Measurements from ENCODE around the gene KRTAP4-8.
"Not testable (repeated sequence)": the region's sequence is repeated elsewhere in the genome, so short reads cannot be mapped to it uniquely, and the experiment has no call there.

KRTAP4-8 gene

DNA sequence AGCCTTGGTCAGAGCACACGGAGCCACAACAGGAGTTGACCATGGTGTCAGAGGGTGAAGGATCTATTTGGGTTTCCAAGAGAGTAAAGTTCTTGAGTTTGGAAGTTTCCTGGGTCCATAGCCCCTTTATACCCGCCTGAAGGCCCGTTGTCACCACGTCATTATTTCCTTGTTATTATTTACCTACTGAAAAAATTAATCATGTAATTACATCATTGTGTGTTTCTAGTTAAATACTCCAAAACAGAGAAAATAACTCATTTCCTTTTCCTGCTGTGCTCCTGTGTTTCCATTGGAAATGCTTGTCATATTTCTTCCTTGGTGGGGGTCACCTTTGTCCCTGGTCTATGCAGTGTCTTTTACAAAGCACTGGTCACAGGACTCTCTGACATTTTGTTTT lies at the start of gene KRTAP4-8:
Gene KRTAP4-8, minus strand, starts transcription at position 101 of the 400 bp plus-strand sequence. Its CDS starts 58 bp downstream, at position 43.
- no peak for DNase-seq

DNA sequence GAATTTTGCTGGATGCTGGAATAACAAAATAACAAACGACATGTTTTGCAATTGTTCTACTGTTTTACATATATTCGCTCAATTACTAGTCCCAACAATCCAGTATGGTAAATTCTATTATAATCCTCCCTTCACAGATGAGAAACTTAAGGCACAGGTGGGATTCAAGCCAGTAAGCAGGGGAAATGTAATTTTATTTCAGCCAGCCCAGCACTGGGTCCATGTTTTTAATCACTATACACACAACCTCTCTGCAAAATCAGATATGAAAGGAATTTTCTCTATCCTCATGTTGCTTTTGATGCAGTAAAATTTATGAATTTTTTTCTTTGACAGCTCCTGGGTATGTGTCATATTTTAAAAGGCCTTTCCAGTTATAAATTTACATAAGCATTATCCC lies 47.3 kb upstream of the KRTAP4-8 start:
- DNase-seq, result no peak

- no peak for DNase-seq
These were observed 46.9 kb upstream of the KRTAP4-8 start for GRCh38 chr17:41144846-41145245.

DNA sequence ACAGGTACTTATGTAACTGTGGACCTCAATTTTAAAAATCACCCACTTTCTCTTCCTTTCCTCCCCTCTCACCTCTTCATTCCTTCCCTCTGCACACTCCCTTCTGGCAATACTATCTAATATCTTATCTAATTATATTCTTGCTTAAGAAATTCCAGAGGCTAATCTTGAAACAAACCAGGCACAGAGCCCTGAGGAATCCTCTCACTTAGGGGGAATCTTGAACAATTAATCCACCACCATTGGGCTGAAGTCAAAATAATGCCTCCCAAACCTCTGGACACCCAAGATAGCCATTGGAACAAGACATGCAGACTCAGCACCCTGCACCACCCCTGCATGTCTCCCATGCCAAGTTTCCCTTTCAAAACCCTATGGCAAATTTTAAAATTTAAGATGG lies 43.4 kb upstream of the KRTAP4-8 start:
- no peak for DNase-seq

DNA sequence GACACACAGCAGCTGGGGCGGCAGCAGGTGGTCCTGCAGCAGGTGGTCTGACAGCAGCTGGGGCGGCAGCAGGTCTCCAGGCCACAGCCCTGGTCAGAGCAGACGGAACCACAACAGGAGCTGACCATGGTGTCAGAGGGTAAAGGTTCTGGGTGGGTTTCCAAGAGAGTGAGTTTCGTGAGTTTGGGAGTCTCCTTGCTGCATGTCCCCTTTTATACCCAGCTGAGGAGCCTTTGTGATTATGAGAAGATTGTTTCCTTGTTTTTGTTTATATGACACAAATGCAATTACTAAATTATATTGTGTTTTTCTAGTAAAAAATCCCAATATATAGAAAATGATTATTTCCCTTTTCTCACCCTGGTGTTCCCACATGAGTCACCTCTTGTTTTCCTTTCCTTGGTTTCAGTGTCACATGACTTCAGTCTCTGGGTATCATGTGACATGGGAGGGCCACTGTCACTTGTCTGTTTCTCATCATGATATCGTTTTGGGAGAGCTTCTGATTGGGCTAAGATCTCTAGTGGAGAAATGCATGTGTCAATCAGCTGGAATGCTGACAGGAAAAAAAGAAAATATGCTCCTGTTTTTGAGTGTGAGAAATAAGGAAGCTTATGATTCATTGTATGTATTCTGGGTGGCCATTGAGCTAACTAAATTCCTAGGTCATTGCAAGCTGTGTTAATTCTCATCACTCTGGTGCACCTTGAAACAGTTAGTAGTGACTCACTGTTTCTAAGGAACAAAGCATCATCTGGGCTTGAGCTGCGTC lies 42.6 kb upstream of the KRTAP4-8 start, which contains the start of gene KRTAP4-6:
Gene KRTAP4-6, minus strand, starts transcription at position 185 of the 772 bp plus-strand sequence. Its CDS starts 57 bp downstream, at position 128.
- DNase-seq, result no peak

- DNase-seq, result not testable (repeated sequence)
These were observed 41.9 kb upstream of the KRTAP4-8 start for GRCh38 chr17:41139865-41140264.

DNA sequence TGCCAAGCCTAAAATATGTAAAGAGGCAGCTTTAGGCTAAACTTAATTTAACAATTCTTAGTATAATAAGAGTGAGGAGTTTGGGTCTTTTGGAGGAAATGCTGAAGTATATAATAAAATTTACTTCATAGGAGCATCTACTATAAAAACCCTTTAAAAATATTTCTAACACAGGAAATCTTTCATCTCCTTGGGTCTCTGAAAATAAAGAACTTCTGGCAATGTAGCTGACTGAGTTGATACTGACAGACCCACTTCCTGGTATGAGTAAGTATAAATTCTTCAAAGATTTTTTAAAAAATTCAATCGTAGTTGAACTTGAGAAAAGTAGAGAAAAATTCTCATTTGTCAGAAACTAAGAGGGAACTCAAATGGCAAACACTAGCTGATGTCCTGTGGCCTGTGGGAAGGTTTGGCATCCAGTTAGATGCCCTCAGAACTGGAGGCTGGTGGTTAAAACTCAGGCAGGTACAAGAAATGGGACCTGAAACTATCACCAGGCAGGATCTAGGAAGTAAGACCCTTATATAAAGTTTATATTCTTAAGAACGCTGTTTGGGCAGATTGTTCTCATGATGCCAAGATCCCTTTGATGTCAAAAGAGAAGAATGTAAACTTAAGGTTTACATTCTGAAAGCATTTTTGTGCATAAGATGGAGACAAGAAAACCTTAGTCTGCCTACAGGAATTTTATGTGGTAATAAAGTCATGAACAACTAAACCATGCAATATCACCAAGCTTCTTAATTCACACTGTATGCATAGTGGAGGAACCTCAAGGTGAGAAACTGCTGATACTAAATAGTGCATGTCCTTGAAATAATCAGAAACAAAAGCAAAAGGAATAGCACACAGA lies 36.2 kb upstream of the KRTAP4-8 start:
- no peak for DNase-seq

DNA sequence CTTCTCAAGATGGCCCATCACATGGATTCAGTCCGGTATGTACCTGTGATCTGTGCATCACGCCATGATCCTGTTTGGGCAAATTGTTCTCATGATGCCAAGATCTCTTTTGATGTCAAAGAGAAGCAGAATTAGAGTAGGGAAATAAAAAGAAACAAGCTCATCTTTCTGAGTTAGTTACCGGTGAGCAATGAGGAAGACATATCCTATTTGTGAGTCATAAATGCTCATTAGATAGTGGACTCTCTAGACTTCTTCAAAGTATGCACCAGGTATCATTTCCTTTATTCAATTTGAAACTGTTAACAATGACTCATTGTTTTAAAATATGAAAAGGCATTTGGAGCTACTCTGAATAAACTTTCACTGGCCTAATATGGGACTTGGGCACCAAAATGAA lies 34.0 kb upstream of the KRTAP4-8 start:
- no peak for DNase-seq

DNA sequence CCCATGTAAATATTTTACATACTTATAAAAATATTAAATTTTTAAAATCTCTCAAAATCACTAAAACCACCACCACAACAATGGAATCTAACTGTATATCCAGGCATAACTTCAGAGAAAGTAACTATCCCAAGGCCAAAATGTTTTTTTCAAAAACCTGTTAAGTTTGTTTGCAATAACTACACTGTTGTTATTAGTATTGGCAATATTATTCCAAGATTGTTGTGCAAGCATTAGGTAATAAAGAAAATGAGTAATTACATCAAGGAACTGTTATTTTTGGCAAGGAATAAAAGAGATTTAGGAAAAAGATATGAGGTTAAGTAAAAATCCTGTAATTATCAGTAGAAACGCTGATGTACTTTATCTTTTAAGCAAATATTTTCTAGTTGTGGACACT lies 29.4 kb upstream of the KRTAP4-8 start:
- DNase-seq, result no peak

GRCh38 chr17:41126412-41126811 lies 28.5 kb upstream of the KRTAP4-8 start:
- DNase-seq, result no peak

- no peak for DNase-seq
These were observed 27.1 kb upstream of the KRTAP4-8 start for GRCh38 chr17:41125064-41125463.

- not testable (repeated sequence) for DNase-seq
These were observed 26.0 kb upstream of the KRTAP4-8 start, which contains the start of gene KRTAP4-12 for GRCh38 chr17:41123991-41124371. Gene KRTAP4-12 (minus strand): TSS chr17:41124182. CDS start chr17:41124122, 60 bp downstream.

DNA sequence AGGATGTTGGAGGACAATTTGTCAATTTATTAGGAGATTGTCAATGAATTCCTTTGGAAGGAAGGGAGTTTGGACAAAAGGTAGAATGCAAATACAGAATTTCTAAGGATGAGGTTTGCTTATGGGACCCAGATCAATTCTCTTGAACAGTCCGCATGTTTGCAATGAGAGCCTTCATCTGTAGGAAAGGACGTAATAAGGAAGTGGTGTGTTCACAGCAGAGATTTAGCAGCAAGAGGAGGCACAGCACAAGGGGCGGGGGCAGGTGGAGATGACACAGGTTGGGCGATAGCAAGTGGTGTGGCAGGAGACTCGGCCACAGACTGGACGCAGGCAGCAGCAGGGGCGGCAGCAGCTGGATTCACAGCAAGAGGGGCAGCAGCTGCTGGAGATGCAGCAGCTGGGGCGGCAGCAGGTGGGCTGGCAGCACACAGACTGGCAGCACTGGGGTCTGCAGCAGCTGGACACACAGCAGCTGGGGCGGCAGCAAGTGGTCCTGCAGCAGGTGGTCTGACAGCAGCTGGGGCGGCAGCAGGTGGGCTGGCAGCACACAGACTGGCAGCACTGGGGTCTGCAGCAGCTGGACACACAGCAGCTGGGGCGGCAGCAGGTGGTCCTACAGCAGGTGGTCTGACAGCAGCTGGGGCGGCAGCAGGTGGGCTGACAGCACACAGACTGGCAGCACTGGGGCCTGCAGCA lies 25.5 kb upstream of the KRTAP4-8 start:
- DNase-seq, result not testable (repeated sequence)

- DNase-seq, result no peak
These were observed 23.8 kb upstream of the KRTAP4-8 start for GRCh38 chr17:41121742-41122141.

DNA sequence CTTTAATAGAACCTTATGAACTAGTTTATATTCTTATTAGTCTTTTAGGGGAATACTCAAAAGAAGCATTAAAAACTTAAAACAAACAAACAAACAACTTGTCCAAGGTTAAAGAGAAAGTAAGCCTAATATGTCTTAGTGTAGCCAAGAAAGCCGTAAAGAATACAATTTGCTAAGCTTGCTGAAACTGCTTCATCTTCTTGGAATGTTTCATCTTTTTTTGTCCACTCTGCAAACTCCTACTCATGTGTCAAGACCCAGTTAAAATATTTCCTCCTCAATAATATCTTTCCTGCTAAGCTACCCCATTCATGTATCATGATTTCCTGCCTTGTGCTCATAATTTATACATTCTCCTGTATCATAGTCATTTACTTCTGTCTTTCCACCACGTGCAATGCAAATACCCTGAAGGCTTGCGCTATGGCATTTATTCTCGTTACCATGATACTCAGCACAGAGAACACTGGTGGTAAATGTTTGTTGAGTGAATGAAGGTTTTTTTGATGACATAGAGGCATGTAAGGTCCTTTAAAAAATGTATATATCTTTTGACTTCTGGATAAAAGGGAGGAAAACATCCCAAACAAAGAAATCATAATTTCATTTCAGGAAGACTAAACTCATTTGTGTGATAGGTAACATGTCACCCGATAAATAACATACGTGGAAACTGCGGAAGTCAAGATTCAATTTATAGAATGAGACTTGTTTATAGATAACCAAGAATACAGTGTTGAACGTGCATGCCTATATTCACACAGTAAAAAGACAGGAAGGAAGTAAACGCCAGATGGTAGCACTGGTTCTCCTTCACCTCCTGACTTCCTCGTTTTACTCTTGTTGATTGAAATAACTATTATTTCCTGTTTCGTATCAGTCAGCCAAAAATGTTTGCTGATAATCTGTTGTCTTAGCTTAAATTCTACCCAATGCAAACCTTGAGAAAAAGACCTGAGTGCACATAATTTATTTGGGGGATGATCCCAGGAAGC lies 22.1 kb upstream of the KRTAP4-8 start:
- not testable (repeated sequence) for DNase-seq

DNA sequence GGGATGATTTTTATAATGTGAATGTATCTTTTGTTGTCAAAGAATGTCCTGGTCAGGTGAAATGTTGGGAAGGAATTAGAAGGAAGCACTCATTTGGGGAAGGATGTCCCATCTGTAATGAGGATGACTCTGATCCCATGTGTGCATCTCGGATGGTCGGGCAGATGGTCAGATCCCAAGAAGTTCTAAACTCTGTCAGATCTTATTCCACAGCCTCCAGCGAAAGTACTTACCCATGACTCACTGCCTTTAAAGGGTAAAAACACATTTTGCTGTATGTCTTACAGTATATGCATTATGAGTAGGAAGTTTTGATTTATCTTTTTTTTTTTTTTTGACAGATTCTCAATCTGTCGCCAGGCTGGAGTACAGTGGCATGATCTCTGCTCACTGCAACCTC lies 20.8 kb upstream of the KRTAP4-8 start:
- no peak for DNase-seq

DNA sequence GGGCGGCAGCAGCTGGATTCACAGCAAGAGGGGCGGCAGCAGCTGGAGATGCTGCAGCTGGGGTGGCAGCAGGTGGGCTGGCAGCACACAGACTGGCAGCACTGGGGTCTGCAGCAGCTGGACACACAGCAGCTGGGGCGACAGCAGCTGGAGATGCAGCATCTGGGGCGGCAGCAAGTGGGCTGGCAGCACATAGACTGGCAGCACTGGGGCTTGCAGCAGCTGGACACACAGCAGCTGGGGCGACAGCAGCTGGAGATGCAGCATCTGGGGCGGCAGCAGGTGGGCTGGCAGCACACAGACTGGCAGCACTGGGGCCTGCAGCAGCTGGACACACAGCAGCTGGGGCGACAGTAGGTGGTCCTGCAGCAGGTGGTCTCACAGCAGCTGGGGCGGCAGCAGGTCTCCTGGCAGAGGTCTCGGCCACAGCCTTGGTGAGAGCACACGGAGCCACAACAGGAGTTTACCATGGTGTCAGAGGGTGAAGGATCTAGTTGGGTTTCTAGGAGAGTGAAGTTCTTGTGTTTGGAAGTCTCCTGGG lies 20.0 kb upstream of the KRTAP4-8 start, which contains the start of gene KRTAP4-11:
Gene KRTAP4-11, minus strand, starts transcription at position 528 of the 541 bp plus-strand sequence. Its CDS starts 58 bp downstream, at position 470.
- not testable (repeated sequence) for DNase-seq

GRCh38 chr17:41116297-41116696 lies 18.4 kb upstream of the KRTAP4-8 start:
- peak; percentile 27 for DNase-seq

DNA sequence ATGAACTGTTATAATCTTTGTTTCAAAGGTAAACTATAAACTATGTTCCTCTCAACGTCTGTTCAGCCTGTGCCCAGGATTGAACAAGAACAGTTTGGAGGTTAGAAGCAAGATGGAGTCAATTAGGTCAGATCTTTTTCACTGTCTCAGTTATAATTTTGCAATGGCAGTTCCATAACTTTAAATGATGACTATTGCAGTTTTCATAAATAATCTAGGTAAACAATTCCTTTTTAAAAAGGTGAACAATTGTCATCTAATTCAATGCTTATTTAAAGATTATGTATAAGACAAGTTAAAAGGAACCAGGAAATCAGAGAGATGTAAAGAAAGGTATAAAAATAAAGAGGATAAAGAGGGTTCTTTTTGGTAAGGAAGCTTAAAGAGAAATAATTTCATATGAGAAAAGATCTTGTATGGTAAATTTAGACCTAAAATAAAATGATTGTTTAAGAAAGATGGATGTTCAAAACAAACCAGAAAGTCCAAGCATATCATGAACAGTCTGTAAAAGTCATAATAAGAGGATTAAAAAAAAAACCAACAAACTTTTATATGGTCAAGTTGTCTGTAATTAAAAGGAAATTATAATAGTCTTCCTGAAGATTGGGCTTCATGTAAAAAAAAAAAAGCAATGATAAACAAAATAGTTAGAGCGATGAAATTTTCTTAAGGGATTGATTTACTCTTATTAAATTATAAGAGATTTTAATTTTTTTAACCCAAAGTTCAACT lies 13.4 kb upstream of the KRTAP4-8 start:
- DNase-seq, result no peak

- not testable (repeated sequence) for DNase-seq
These were observed 10.9 kb upstream of the KRTAP4-8 start for GRCh38 chr17:41108728-41109386.

All from NCI-H526 treated with DMSO at 0.1 percent for 48 hours (cell line).